ENCODE results near the gene TBCA.

Gene TBCA

DNA sequence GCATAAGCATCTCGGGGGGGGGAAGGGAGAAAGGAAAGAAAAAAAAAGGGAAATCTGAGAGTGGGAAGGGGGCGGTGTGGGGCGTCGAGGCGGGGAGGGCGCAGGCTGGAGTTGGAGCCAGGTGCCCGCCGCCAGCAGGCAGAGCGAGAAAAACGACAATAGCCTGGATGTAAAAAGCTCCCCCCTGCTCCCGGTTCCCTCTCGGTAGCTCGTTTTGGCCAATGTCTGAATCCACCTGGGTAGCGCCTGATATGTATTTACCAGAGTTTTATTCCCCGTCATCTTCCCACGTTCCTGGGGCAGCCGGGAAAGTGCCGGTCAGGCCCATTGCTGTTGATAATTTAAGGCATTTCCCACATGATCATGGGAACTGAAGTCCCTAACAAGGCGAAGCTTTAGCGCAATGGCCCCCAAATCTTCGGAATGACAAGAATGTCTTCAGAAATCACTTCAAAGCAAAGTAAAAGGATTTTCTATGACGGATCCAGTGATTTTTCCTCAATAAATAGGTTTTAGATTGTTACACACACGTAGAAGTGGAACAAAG, 134.7 kb downstream of the TBCA start:
- no peak for DNase-seq

Data from activated CD4-positive, alpha-beta T cell treated with anti-CD3 and anti-CD28 coated beads, Interleukin-10, Interleukin-2, amounts not matched to agents 100 ng/mL and 50 ng/mL, durations not matched to agents 16 hours and 8 hours (primary cell).